Measurements from ENCODE around the gene THAP4.
"Not testable (repeated sequence)": the region's sequence is repeated elsewhere in the genome, so short reads cannot be mapped to it uniquely, and the experiment has no call there.

The THAP4 gene

DNA sequence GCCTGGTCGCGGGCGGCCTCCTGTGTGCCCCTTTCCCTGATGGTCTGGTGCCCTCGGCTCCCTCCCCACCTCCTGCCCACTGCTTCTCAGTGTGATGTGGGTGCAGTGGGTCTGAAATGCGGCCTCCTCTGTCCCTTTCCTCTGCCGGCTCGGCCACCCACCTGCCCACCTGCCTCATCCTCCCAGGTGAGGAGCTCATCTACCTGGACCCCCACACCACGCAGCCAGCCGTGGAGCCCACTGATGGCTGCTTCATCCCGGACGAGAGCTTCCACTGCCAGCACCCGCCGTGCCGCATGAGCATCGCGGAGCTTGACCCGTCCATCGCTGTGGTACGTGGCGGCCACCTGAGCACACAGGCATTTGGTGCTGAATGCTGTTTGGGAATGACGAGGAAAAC is 31.4 kb upstream of the THAP4 start:
- H4K20me1 ChIP-seq (ENCODE audit: insufficient read depth, low read length): no peaks in the 10 kb centered on the region
- H3K79me2 ChIP-seq (ENCODE audit: low read length): no peaks in the 10 kb centered on the region
- no peak for TF ChIP-seq CTCF (IDR thresholded peaks at IDR 0.05; ENCODE audit: low read length)
- no peak for TF ChIP-seq EZH2phosphoT487 (IDR thresholded peaks at IDR 0.05; ENCODE audit: low read length)
- TF ChIP-seq EZH2 (optimal IDR thresholded peaks at IDR 0.05; ENCODE audit: low read depth, low read length): no peak
- H3K27me3 ChIP-seq (replicated peaks; ENCODE audit: insufficient read depth, low read length): no peaks in the 10 kb centered on the region
- no peaks in the 10 kb centered on the region for H3K4me1 ChIP-seq (ENCODE audit: low read length)
- no peak overlapping the region for H3K9ac ChIP-seq (ENCODE audit: low read length)
- no peaks in the 10 kb centered on the region for H3K9me3 ChIP-seq (replicated peaks; ENCODE audit: insufficient read depth, low read length)
- H3K4me2 ChIP-seq (ENCODE audit: low read depth, low read length): no peak overlapping the region
- H3K9me2 ChIP-seq (replicated peaks; ENCODE audit: insufficient read depth, low read length): no peaks in the 10 kb centered on the region
- no peak overlapping the region for H3K4me3 ChIP-seq (ENCODE audit: low read length)
- no peak overlapping the region for H2AFZ ChIP-seq (ENCODE audit: low read length)
- no peak overlapping the region for H3K27ac ChIP-seq (ENCODE audit: low read length)
- H3K36me3 ChIP-seq (replicated peaks; ENCODE audit: insufficient read depth, low read length): no peaks in the 10 kb centered on the region
- no peaks in the 10 kb centered on the region for H3F3A ChIP-seq (ENCODE audit: insufficient read depth, low read length)
- DNase-seq: no peak

DNA sequence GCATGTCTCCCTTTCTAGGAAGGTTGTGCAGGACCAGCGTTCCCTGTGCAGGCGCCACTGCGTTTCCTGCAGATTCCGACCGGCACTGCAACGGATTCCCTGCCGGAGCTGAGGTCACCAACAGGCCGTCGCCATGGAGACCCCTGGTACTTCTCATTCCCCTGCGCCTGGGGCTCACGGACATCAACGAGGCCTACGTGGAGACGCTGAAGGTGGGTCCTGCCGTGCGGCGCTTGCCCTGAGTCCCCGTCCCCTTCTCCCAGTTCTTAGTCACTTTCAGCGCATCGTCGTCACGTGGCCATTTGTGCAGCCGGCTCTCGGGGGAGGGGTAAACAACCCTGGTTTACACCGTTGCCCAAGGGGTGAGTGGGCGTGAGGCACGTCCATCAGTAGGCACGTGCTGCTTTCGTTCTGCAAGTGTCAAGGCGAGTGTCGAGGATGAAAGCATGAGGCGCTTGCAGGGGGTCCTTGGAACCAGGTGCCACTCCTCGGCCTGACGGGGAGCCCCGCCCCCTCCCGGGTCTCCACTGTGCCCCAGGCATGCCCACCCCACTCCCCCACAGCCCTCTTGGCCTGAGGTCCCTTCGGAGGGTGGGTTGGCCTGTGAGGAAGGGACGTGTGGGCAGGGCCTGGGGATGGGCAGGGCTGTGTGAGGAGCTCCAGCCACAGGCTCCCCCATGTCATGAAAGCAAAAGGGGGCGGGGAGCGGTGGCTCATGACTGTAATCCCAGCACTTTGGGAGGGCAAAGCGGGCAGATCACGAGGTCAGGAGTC is 29.9 kb upstream of the THAP4 start:
- Histone ChIP-seq H3K4me2 (ENCODE audit: low read depth, low read length) (no peak overlapping the region), H3K4me1 (ENCODE audit: low read length) (no peaks in the 10 kb centered on the region), H3K79me2 (ENCODE audit: low read length) (no peaks in the 10 kb centered on the region), H3K27me3 (replicated peaks; ENCODE audit: insufficient read depth, low read length) (no peaks in the 10 kb centered on the region), H3K9me2 (replicated peaks; ENCODE audit: insufficient read depth, low read length) (no peaks in the 10 kb centered on the region), H3K9ac (ENCODE audit: low read length) (no peak overlapping the region), H3K4me3 (ENCODE audit: low read length) (no peak overlapping the region), H3F3A (ENCODE audit: insufficient read depth, low read length) (no peaks in the 10 kb centered on the region), H3K9me3 (replicated peaks; ENCODE audit: insufficient read depth, low read length) (no peaks in the 10 kb centered on the region), H3K36me3 (replicated peaks; ENCODE audit: insufficient read depth, low read length) (no peaks in the 10 kb centered on the region), H4K20me1 (ENCODE audit: insufficient read depth, low read length) (no peaks in the 10 kb centered on the region), H2AFZ (ENCODE audit: low read length) (no peak overlapping the region), H3K27ac (ENCODE audit: low read length) (no peak overlapping the region)
- TF ChIP-seq EZH2 (optimal IDR thresholded peaks at IDR 0.05; ENCODE audit: low read depth, low read length): no peak
- TF ChIP-seq CTCF (IDR thresholded peaks at IDR 0.05; ENCODE audit: low read length): no peak
- TF ChIP-seq EZH2phosphoT487 (IDR thresholded peaks at IDR 0.05; ENCODE audit: low read length): no peak
- DNase-seq: no peak

- no peak overlapping the region for H2AFZ ChIP-seq (ENCODE audit: low read length)
- no peaks in the 10 kb centered on the region for H3F3A ChIP-seq (ENCODE audit: insufficient read depth, low read length)
- no peaks in the 10 kb centered on the region for H3K36me3 ChIP-seq (replicated peaks; ENCODE audit: insufficient read depth, low read length)
- H3K9me2 ChIP-seq (replicated peaks; ENCODE audit: insufficient read depth, low read length): no peaks in the 10 kb centered on the region
- no peaks in the 10 kb centered on the region for H4K20me1 ChIP-seq (ENCODE audit: insufficient read depth, low read length)
- H3K4me1 ChIP-seq (ENCODE audit: low read length): no peaks in the 10 kb centered on the region
- no peak overlapping the region for H3K27ac ChIP-seq (ENCODE audit: low read length)
- H3K27me3 ChIP-seq (replicated peaks; ENCODE audit: insufficient read depth, low read length): no peaks in the 10 kb centered on the region
- no peak overlapping the region for H3K4me2 ChIP-seq (ENCODE audit: low read depth, low read length)
- no peak overlapping the region for H3K4me3 ChIP-seq (ENCODE audit: low read length)
- no peaks in the 10 kb centered on the region for H3K9me3 ChIP-seq (replicated peaks; ENCODE audit: insufficient read depth, low read length)
- no peaks in the 10 kb centered on the region for H3K79me2 ChIP-seq (ENCODE audit: low read length)
- no peak for DNase-seq
- H3K9ac ChIP-seq (ENCODE audit: low read length): no peak overlapping the region
- TF ChIP-seq CTCF (IDR thresholded peaks at IDR 0.05; ENCODE audit: low read length): no peak
- TF ChIP-seq EZH2phosphoT487 (IDR thresholded peaks at IDR 0.05; ENCODE audit: low read length): no peak
- TF ChIP-seq EZH2 (optimal IDR thresholded peaks at IDR 0.05; ENCODE audit: low read depth, low read length): no peak
Observed at GRCh38 chr2:241665731-241666440, 28.9 kb upstream of the THAP4 start.

DNA sequence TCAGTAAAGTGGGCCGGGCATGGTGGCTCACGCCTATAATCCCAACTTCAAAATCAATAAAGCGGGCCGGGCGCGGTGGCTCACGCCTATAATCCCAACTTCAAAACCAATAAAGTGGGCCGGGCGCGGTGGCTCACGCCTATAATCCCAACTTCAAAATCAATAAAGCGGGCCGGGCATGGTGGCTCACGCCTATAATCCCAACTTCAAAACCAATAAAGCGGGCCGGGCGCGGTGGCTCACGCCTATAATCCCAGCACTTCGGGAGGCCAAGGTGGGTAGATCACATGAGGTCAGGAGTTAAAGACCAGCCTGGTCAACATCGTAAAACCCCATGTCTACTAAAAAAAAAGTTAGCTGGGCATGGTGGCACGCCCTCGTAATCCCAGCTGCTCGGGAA is 25.8 kb upstream of the THAP4 start:
- not testable (repeated sequence) for H3K9me2 ChIP-seq (replicated peaks; ENCODE audit: insufficient read depth, low read length); H3K79me2 ChIP-seq (ENCODE audit: low read length); H3K27ac ChIP-seq (ENCODE audit: low read length); H3K4me1 ChIP-seq (ENCODE audit: low read length); H3K9me3 ChIP-seq (replicated peaks; ENCODE audit: insufficient read depth, low read length); H3F3A ChIP-seq (ENCODE audit: insufficient read depth, low read length); H3K4me3 ChIP-seq (ENCODE audit: low read length); H4K20me1 ChIP-seq (ENCODE audit: insufficient read depth, low read length); H3K36me3 ChIP-seq (replicated peaks; ENCODE audit: insufficient read depth, low read length); H3K27me3 ChIP-seq (replicated peaks; ENCODE audit: insufficient read depth, low read length); DNase-seq; H3K9ac ChIP-seq (ENCODE audit: low read length); H3K4me2 ChIP-seq (ENCODE audit: low read depth, low read length); H2AFZ ChIP-seq (ENCODE audit: low read length)

Measured in MM.1S (cell line).